ENCODE measurements around the gene GABBR2.

Gene GABBR2

GRCh38 chr9:98415782-98416181, 293.0 kb downstream of the GABBR2 start:
- no peak for DNase-seq
- in situ Hi-C loops (cut with HindIII; ENCODE audit: low pct_ligation_motif_present, low pct_unique_long_range_greater_than_20kb, low sequenced_read_pairs): no loop called here

- in situ Hi-C loops (cut with HindIII; ENCODE audit: low pct_ligation_motif_present, low pct_unique_long_range_greater_than_20kb, low sequenced_read_pairs): no loop called here
- no peak for DNase-seq
Observed at GRCh38 chr9:98413084-98413483, 295.7 kb downstream of the GABBR2 start.

- in situ Hi-C loops (cut with HindIII; ENCODE audit: low pct_ligation_motif_present, low pct_unique_long_range_greater_than_20kb, low sequenced_read_pairs): no loop called here
- no peak for DNase-seq
Observed at GRCh38 chr9:98412101-98412842, 296.5 kb downstream of the GABBR2 start.

DNA sequence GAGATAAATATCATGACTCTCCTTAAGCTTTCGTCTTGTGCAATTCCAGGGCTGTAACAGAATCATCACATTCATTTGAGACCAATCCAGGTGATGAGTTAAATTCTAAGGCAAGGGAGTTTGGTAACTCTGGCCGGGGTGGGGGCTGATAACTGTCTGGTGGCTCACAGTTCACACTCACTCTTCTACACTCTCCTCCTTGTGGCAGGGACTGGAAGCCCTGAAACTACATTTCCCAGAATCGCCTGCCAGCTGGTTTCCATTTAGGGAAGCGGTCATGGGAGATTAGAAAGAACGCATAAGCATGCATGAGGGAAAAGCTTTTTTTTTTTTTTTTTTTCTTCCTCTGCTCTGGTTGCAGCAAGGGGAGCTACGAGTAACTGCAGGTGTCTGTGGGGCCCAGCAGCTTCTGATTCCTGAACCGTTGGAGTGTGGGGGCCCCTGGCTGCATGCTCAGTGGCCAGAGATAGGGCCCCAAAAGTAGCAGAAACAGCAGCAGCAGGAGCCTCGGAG, 298.5 kb downstream of the GABBR2 start:
- no peak for DNase-seq
- in situ Hi-C loops (cut with HindIII; ENCODE audit: low pct_ligation_motif_present, low pct_unique_long_range_greater_than_20kb, low sequenced_read_pairs): no loop called here

DNA sequence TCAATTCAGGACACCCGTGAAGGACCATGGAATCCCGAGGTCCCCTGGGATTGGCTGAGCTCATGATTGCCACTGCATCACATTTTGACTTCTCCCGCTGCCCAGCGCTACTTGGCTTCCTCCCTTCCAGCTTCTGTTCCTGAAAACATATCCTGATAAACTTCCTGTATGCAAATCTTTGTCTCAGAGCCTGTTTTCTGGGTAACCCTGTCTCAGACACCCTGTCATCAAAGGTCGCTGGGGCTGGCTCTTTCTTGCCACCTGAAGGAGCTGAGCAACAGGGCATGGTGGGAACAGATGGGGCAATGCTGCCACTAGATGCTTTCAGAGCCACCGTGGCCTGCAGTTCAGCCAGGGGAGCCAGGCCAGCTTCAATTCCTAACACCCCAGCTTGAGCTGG, 299.0 kb downstream of the GABBR2 start:
- no peak for DNase-seq
- in situ Hi-C loops (cut with HindIII; ENCODE audit: low pct_ligation_motif_present, low pct_unique_long_range_greater_than_20kb, low sequenced_read_pairs): no loop called here

GRCh38 chr9:98406469-98406868, 302.3 kb downstream of the GABBR2 start:
- DNase-seq: no peak
- in situ Hi-C loops (cut with HindIII; ENCODE audit: low pct_ligation_motif_present, low pct_unique_long_range_greater_than_20kb, low sequenced_read_pairs): no loop called here

- in situ Hi-C loops (cut with HindIII; ENCODE audit: low pct_ligation_motif_present, low pct_unique_long_range_greater_than_20kb, low sequenced_read_pairs): no loop called here
- no peak for DNase-seq
Observed at GRCh38 chr9:98404237-98404636, 304.5 kb downstream of the GABBR2 start.

DNA sequence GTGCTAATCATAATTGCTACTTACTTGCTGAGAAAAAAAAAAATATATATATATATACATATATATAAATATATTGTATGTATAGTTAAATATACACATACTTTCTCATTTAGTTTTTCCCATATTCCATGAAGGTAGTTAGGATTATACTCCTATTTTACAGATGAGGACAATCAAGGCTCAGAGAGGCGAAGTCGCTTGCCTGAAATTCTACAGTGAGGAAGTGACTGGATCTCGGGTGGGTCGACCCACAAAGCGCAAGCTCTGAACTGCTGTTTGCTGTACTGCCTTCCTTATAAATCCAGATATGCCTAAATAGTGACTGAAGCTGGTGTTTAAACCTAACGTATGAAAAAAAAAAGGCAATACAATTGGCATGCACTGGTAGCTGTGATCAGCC, 305.0 kb downstream of the GABBR2 start:
- in situ Hi-C loops (cut with HindIII; ENCODE audit: low pct_ligation_motif_present, low pct_unique_long_range_greater_than_20kb, low sequenced_read_pairs): no loop called here

GRCh38 chr9:98402019-98402840, 306.5 kb downstream of the GABBR2 start:
- in situ Hi-C loops (cut with HindIII; ENCODE audit: low pct_ligation_motif_present, low pct_unique_long_range_greater_than_20kb, low sequenced_read_pairs): no loop called here
- DNase-seq: no peak

More for the DNA sequence above, 305.0 kb downstream of the GABBR2 start:
- no peak for DNase-seq

- in situ Hi-C loops (cut with HindIII; ENCODE audit: low pct_ligation_motif_present, low pct_unique_long_range_greater_than_20kb, low sequenced_read_pairs): no loop called here
Observed at GRCh38 chr9:98401140-98402018, 307.4 kb downstream of the GABBR2 start.

GRCh38 chr9:98399950-98400683, 308.6 kb downstream of the GABBR2 start:
- DNase-seq: no peak
- in situ Hi-C loops (cut with HindIII; ENCODE audit: low pct_ligation_motif_present, low pct_unique_long_range_greater_than_20kb, low sequenced_read_pairs): no loop called here

More at GRCh38 chr9:98401140-98402018, 307.4 kb downstream of the GABBR2 start:
- DNase-seq: no peak

DNA sequence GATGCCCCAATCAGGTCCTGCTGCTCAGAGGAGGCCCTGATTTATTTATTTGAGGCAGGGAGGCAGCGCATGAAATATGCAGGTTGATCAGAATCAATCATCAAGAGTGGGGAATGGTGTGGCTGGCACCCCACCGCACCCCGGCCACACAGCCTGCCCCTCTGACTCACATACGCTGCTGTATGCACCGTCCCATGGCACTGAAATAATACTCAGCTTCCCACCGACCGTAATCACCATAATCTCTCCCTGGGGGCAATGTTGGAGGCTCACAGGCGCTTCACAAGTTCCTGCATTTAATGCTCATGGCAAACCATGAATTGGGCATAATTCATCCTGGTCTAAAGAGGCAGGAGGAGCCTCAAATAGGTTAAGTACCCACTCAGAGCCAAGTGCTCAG, 312.1 kb downstream of the GABBR2 start:
- in situ Hi-C loops (cut with HindIII; ENCODE audit: low pct_ligation_motif_present, low pct_unique_long_range_greater_than_20kb, low sequenced_read_pairs): no loop called here
- DNase-seq: no peak

DNA sequence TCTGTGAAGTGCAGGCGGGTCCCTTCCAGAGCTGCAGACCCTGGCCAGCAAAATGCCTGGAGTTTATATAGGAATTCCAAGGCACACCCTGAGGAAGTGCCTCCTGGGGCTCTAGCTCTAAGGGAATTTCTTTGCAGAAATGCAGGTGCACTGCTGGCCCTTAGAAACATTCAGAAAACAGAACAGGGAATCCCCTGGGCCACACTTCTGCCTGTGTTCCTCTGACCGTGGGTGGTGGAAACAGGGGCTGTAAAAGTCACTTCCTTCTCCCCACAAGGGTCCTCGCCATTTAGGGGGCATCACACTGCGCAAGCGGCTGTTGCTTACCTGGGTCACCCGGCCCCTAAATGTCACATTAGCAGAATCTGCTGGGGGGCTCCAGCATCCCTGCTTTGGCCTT, 312.5 kb downstream of the GABBR2 start:
- in situ Hi-C loops (cut with HindIII; ENCODE audit: low pct_ligation_motif_present, low pct_unique_long_range_greater_than_20kb, low sequenced_read_pairs): no loop called here
- no peak for DNase-seq

GRCh38 chr9:98391867-98392266, 316.9 kb downstream of the GABBR2 start:
- in situ Hi-C loops (cut with HindIII; ENCODE audit: low pct_ligation_motif_present, low pct_unique_long_range_greater_than_20kb, low sequenced_read_pairs): no loop called here
- DNase-seq: no peak

DNA sequence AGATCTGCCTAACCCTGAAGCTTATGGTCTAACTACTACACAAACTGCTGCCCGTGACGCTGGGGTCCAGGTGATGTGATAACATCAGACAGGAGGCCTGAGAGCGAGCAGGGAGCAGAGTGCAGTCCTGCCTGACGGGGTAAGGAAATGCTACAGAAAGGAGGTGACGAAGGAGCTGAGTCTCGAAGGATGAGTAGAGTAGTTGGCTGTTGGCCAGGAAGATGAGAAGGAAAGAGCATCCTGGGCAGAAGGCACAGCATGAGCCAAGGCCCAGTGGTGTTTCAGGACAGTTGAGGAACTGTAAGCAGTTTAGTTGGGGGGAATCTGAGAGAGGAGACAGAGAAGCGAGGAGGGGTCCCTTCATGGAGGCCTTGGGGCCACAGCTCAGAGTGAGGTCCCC, 317.3 kb downstream of the GABBR2 start:
- DNase-seq: no peak
- in situ Hi-C loops (cut with HindIII; ENCODE audit: low pct_ligation_motif_present, low pct_unique_long_range_greater_than_20kb, low sequenced_read_pairs): no loop called here

GRCh38 chr9:98385751-98386150, 323.0 kb downstream of the GABBR2 start:
- in situ Hi-C loops (cut with HindIII; ENCODE audit: low pct_ligation_motif_present, low pct_unique_long_range_greater_than_20kb, low sequenced_read_pairs): no loop called here

DNA sequence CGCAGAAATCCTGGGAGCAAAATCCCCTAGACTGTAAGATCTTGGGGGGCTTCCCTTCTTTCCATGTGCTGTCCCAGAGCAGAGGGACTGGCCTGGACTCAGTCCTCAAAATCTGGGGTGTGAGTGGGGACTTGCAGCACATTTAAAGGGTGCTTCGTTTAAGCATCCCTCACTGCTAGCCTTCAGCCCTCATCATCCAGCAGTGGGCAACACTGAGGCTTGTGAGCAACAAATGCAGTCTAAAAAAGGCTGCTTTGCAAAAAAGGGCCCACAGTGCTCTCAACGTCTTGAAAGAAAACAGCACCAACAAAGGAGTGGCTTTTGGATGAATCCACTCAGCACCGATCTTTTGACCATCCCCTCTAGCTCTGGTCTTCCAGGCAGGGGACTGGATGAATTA, 325.0 kb downstream of the GABBR2 start:
- in situ Hi-C loops (cut with HindIII; ENCODE audit: low pct_ligation_motif_present, low pct_unique_long_range_greater_than_20kb, low sequenced_read_pairs): no loop called here
- DNase-seq: no peak

More at GRCh38 chr9:98385751-98386150, 323.0 kb downstream of the GABBR2 start:
- no peak for DNase-seq
